Stimulated activated CD4-positive, alpha-beta T cell treated with anti-CD3 and anti-CD28 coated beads, TNF-alpha, amount 100 ng/mL, for 4 hours (primary cell): ENCODE measurements around the gene MT4.
A peak's percentile ranks its signal among the peaks of the same experiment; 100 is the strongest.

Source experiments
- DNase-seq, 3 experiments: peaks; one replicate each; pipeline ENCODE4 v3.0.0-alpha.2; 2020; ENCODE audit warnings: low read depth in 3 of 3

The MT4 gene

GRCh38 chr16:56564793-56565477 lies at the start of gene MT4:
Gene MT4, plus strand, starts transcription at chr16:56565073. Its CDS starts 56 bp downstream, at chr16:56565129.
- no peak for DNase-seq

GRCh38 chr16:56515665-56516064 lies 49.2 kb upstream of the MT4 start:
- no peak for DNase-seq

- no peak for DNase-seq
Observed at GRCh38 chr16:56517206-56517605, 47.7 kb upstream of the MT4 start.

GRCh38 chr16:56518425-56518824 lies 46.4 kb upstream of the MT4 start:
- DNase-seq: no peak

GRCh38 chr16:56519459-56520250 lies 45.2 kb upstream of the MT4 start, which contains the start of gene BBS2:
Gene BBS2, minus strand, starts transcription at chr16:56520024. Its CDS starts 162 bp downstream, at chr16:56519862.
- peak; percentile 84 to 85 (median 85) for DNase-seq

- DNase-seq: no peak
Observed at GRCh38 chr16:56520251-56520577, 44.7 kb upstream of the MT4 start.

- DNase-seq: no peak
Observed at GRCh38 chr16:56525236-56525635, 39.6 kb upstream of the MT4 start.

GRCh38 chr16:56530872-56531271 lies 34.0 kb upstream of the MT4 start:
- DNase-seq: no peak

GRCh38 chr16:56532714-56533113 lies 32.2 kb upstream of the MT4 start:
- DNase-seq: no peak

- DNase-seq: no peak
Observed at GRCh38 chr16:56534847-56535383, 30.0 kb upstream of the MT4 start.

- no peak for DNase-seq
Observed at GRCh38 chr16:56538331-56538730, 26.5 kb upstream of the MT4 start.

GRCh38 chr16:56539656-56540055 lies 25.2 kb upstream of the MT4 start:
- no peak for DNase-seq

- no peak for DNase-seq
Observed at GRCh38 chr16:56542039-56542438, 22.8 kb upstream of the MT4 start.

- DNase-seq: no peak
Observed at GRCh38 chr16:56547120-56547948, 17.5 kb upstream of the MT4 start.

- DNase-seq: no peak
Observed at GRCh38 chr16:56547949-56548567, 16.8 kb upstream of the MT4 start.

- DNase-seq: no peak
Observed at GRCh38 chr16:56549161-56549560, 15.7 kb upstream of the MT4 start.

- no peak for DNase-seq
Observed at GRCh38 chr16:56549744-56550385, 15.0 kb upstream of the MT4 start.

- no peak for DNase-seq
Observed at GRCh38 chr16:56551796-56552738, 12.8 kb upstream of the MT4 start.

- no peak for DNase-seq
Observed at GRCh38 chr16:56554441-56554840, 10.4 kb upstream of the MT4 start.
